PC-3 (cell line): ENCODE results near the gene ARHGEF11. TPM values are rescaled to one million over a fixed set of nuclear protein-coding genes. Genes with fewer than 3 reads are reported as not detected.

Experiments used
- ATAC-seq: fragments of 200-7000 bp; cut with Tn5 transposase; 2 replicates; pipeline ENCODE4 v1.9.1; 2020; ENCODE audit warnings: mild to moderate bottlenecking, moderate library complexity
- BruUV-seq: library from RNA; stranded (reverse); fragments of 400-500 nt; replicated peaks from 2 replicates; lab custom pipeline; 2021; lab: Mats Ljungman, UMichigan
- CTCF ChIA-PET: fragments of 300-600 bp; sonication (Branson Sonifier 250); formaldehyde crosslinking; loops from one replicate; lab custom pipeline; 2022; ENCODE audit warnings: antibody characterized with exemption; lab: Charles Lee
- POLR2A ChIA-PET: fragments of 300-600 bp; sonication (Branson Sonifier 250); formaldehyde crosslinking; loops from one replicate; lab custom pipeline; 2022; ENCODE audit warnings: antibody characterized with exemption; ENCODE audit not compliant: unreplicated experiment; lab: Charles Lee
- DNase-seq: peaks from one replicate; pipeline ENCODE4 v3.0.0-alpha.2; 2015
- H2AFZ ChIP-seq: fragments of 300-600 bp; sonication (generic); 2 replicates; pipeline ENCODE4 v1.6.0; 2016; ENCODE audit warnings: antibody characterized with exemption, low read length
- H3F3A ChIP-seq: fragments of 300-600 bp; sonication (generic); one replicate; pipeline ENCODE4 v1.6.0; 2017; ENCODE audit warnings: antibody characterized with exemption, low read length, control low read depth, mild to moderate bottlenecking; ENCODE audit not compliant: unreplicated experiment
- H3K27ac ChIP-seq: fragments of 300-600 bp; sonication (generic); 2 replicates; pipeline ENCODE4 v1.5.1; 2016; ENCODE audit warnings: mild to moderate bottlenecking, low read length
- H3K27me3 ChIP-seq: fragments of 300-600 bp; sonication (generic); 2 replicates; pipeline ENCODE4 v1.6.1; 2016; ENCODE audit warnings: low read length, mixed read lengths
- H3K36me3 ChIP-seq: fragments of 300-600 bp; sonication (generic); 2 replicates; pipeline ENCODE4 v1.6.1; 2016; ENCODE audit warnings: low read depth, mixed run types, low read length, mixed read lengths
- H3K4me1 ChIP-seq: fragments of 300-600 bp; sonication (generic); 2 replicates; pipeline ENCODE4 v1.5.1; 2016; ENCODE audit warnings: low read length; ENCODE audit not compliant: insufficient read depth
- H3K4me2 ChIP-seq: fragments of 300-600 bp; sonication (generic); 2 replicates; pipeline ENCODE4 v1.6.0; 2016; ENCODE audit warnings: low read length
- H3K4me3 ChIP-seq: fragments of 300-600 bp; sonication (generic); 2 replicates; pipeline ENCODE4 v1.5.1; 2016; ENCODE audit warnings: mild to moderate bottlenecking, low read length, mixed read lengths
- H3K79me2 ChIP-seq: fragments of 300-600 bp; sonication (generic); 2 replicates; pipeline ENCODE4 v1.6.1; 2017; ENCODE audit warnings: low read length, mixed read lengths
- H3K9ac ChIP-seq: fragments of 300-600 bp; sonication (generic); 2 replicates; pipeline ENCODE4 v1.6.0; 2016; ENCODE audit warnings: mild to moderate bottlenecking, low read length
- H3K9me2 ChIP-seq: fragments of 300-600 bp; sonication (generic); replicated peaks from 2 replicates; pipeline ENCODE4 v1.6.1; 2016; ENCODE audit warnings: mixed run types, low read length, mixed read lengths
- H3K9me3 ChIP-seq: fragments of 300-600 bp; sonication (generic); 2 replicates; pipeline ENCODE4 v1.6.1; 2016; ENCODE audit warnings: low read length, mixed read lengths
- H4K20me1 ChIP-seq: fragments of 300-600 bp; sonication (generic); 2 replicates; pipeline ENCODE4 v1.6.1; 2016; ENCODE audit warnings: low read length, mixed read lengths
- CTCF ChIP-seq: fragments of 300-600 bp; sonication (generic); conservative IDR thresholded peaks from 2 replicates; pipeline ENCODE4 v1.5.1; 2017; ENCODE audit warnings: antibody characterized with exemption, low read depth, mild to moderate bottlenecking, low read length
- EZH2 ChIP-seq: fragments of 300-600 bp; sonication (generic); IDR thresholded peaks from one replicate; pipeline ENCODE4 v1.6.1; 2017; ENCODE audit warnings: antibody characterized with exemption, mild to moderate bottlenecking, low read length; ENCODE audit not compliant: unreplicated experiment
- EZH2phosphoT487 ChIP-seq: fragments of 300-600 bp; sonication (generic); IDR thresholded peaks from 2 replicates; pipeline ENCODE4 v1.6.1; 2018; ENCODE audit warnings: mild to moderate bottlenecking, antibody characterized with exemption, low read length, borderline replicate concordance
- intact Hi-C: fragments of 100-400 bp; cut with micrococcal nuclease; formaldehyde crosslinking; loops from 2 replicates; pipeline ENCODE4 v1.9.0; 2023
- total RNA-seq: library from RNA; depleted of rRNA; stranded (reverse); fragments of >200 nt; gene quantifications from 2 replicates; pipeline ENCODE4 v1.2.3, GENCODE V29; 2014

ARHGEF11 gene
- total RNA-seq, 1 experiment from 2014 or later, result 31.1 TPM

- intact Hi-C loops, result loop anchor here (1.0 kb wide), 1 partner anchor 35 kb away; no protein-coding TSS in a partner anchor
- Histone ChIP-seq H3K4me3 (peak overlapping the region; percentile 54), H3K27ac (no peak overlapping the region), H3K79me2 (no peaks in the 10 kb centered on the region), H4K20me1 (no peaks in the 10 kb centered on the region), H3K9me2 (no peaks in the 10 kb centered on the region), H3K9me3 (no peaks in the 10 kb centered on the region), H3F3A (peaks cover 7% of the 10 kb centered on the region), H3K27me3 (no peaks in the 10 kb centered on the region), H3K36me3 (no peaks in the 10 kb centered on the region), H3K4me1 (peaks cover 19% of the 10 kb centered on the region), H3K9ac (no peak overlapping the region), H2AFZ (peak overlapping the region; percentile 83), H3K4me2 (peak overlapping the region; percentile 75)
- CTCF ChIA-PET, result interaction anchor here (0.6 to 3.5 kb wide), 5 partner anchors 35 to 183 kb away, joined by 3 to 43 read pairs (median 5); no protein-coding TSS in a partner anchor
- DNase-seq (peak; percentile 95), ATAC-seq (peak; percentile 71)
- no peak for TF ChIP-seq EZH2
- TF ChIP-seq EZH2phosphoT487, result no peak
- TF ChIP-seq CTCF, result peak; percentile 91
- POLR2A ChIA-PET, result no interaction called here
- BruUV-seq, result no TSS peak
These were observed 153.1 kb downstream of the ARHGEF11 start for GRCh38 chr1:156892190-156893047.

- POLR2A ChIA-PET, result interaction anchor here (0.5 to 0.6 kb wide), 3 partner anchors 31 to 78 kb away, joined by 3 to 6 read pairs (median 4); no protein-coding TSS in a partner anchor
- H3K9me3 ChIP-seq, result no peaks in the 10 kb centered on the region
- CTCF ChIA-PET, result interaction anchor here (0.6 to 3.5 kb wide), 6 partner anchors 33 to 76 kb away, joined by 3 to 43 read pairs (median 6); no protein-coding TSS in a partner anchor
- H3K4me2 ChIP-seq, result no peak overlapping the region
- no peaks in the 10 kb centered on the region for H3K79me2 ChIP-seq
- no peaks in the 10 kb centered on the region for H3F3A ChIP-seq
- DNase-seq, result peak; percentile 93
- no peak overlapping the region for H3K9ac ChIP-seq
- no peaks in the 10 kb centered on the region for H4K20me1 ChIP-seq
- peak; percentile 45 for ATAC-seq
- BruUV-seq, result no TSS peak
- H3K4me1 ChIP-seq, result no peaks in the 10 kb centered on the region
- TF ChIP-seq EZH2phosphoT487 (no peak), CTCF (peak; percentile 97), EZH2 (no peak)
- peak overlapping the region; percentile 37; the same call in 1 of the 2 replicates for H2AFZ ChIP-seq
- intact Hi-C loops, result loop anchor here (1.0 kb wide), 5 partner anchors 30 to 201 kb away; partner anchors contain the start of gene NTRK1
- no peak overlapping the region for H3K4me3 ChIP-seq
- H3K9me2 ChIP-seq, result no peaks in the 10 kb centered on the region
- H3K27me3 ChIP-seq, result no peaks in the 10 kb centered on the region
- H3K36me3 ChIP-seq, result no peaks in the 10 kb centered on the region
- H3K27ac ChIP-seq, result no peak overlapping the region
These were observed 155.6 kb downstream of the ARHGEF11 start for GRCh38 chr1:156889802-156890580.
